H9 (cell line): ENCODE results near the gene GNA12. TPM values are rescaled to one million over a fixed set of nuclear protein-coding genes. Genes with fewer than 3 reads are reported as not detected.

Experiments used
- DNase-seq: peaks from one replicate; pipeline ENCODE4 v3.0.0-alpha.2; 2017
- H2AFZ ChIP-seq: one replicate; pipeline ENCODE4 v1.6.1; 2013; ENCODE audit warnings: mild to moderate bottlenecking, low read length, control low read depth, moderate library complexity
- H2AK5ac ChIP-seq: 2 replicates; pipeline ENCODE4 v1.6.1; 2013; ENCODE audit warnings: low read length, control low read depth, mixed read lengths; ENCODE audit not compliant: insufficient read length
- H2BK120ac ChIP-seq: one replicate; pipeline ENCODE4 v1.6.1; 2013; ENCODE audit warnings: low read depth, mild to moderate bottlenecking, low read length, control low read depth, inconsistent platforms; ENCODE audit not compliant: poor library complexity, severe bottlenecking
- H2BK12ac ChIP-seq: 2 replicates; pipeline ENCODE4 v1.6.1; 2013; ENCODE audit warnings: low read length, control low read depth, mixed read lengths, low read depth; ENCODE audit not compliant: insufficient read length
- H2BK15ac ChIP-seq: 2 replicates; pipeline ENCODE4 v1.6.1; 2013; ENCODE audit warnings: low read depth, low read length, control low read depth
- H2BK20ac ChIP-seq: one replicate; pipeline ENCODE4 v1.6.1; 2013; ENCODE audit warnings: low read depth, mild to moderate bottlenecking, low read length, control low read depth, inconsistent platforms; ENCODE audit not compliant: poor library complexity, severe bottlenecking
- H2BK5ac ChIP-seq: 2 replicates; pipeline ENCODE4 v1.6.1; 2013; ENCODE audit warnings: low read length, control low read depth, mixed read lengths; ENCODE audit not compliant: insufficient read length
- H3K14ac ChIP-seq: 2 replicates; pipeline ENCODE4 v1.6.1; 2013; ENCODE audit warnings: low read length, control low read depth; ENCODE audit not compliant: insufficient read depth
- H3K18ac ChIP-seq: 2 replicates; pipeline ENCODE4 v1.6.1; 2013; ENCODE audit warnings: low read depth, mild to moderate bottlenecking, mixed read lengths, low read length, control low read depth; ENCODE audit not compliant: insufficient read length
- H3K23ac ChIP-seq: 2 replicates; pipeline ENCODE4 v1.6.1; 2013; ENCODE audit warnings: low read length, control low read depth, mixed read lengths, low read depth; ENCODE audit not compliant: insufficient read length
- H3K23me2 ChIP-seq: 2 replicates; pipeline ENCODE4 v1.6.1; 2013; ENCODE audit warnings: low read depth, mild to moderate bottlenecking, mixed read lengths, low read length, control low read depth; ENCODE audit not compliant: insufficient read length, poor library complexity, severe bottlenecking
- H3K27ac ChIP-seq: 2 replicates; pipeline ENCODE4 v1.5.1; 2013; ENCODE audit warnings: low read length, control low read depth, mixed read lengths, low read depth; ENCODE audit not compliant: insufficient read length
- H3K27me3 ChIP-seq: 2 replicates; pipeline ENCODE4 v1.6.1; 2013; ENCODE audit warnings: low read length, control low read depth, inconsistent platforms; ENCODE audit not compliant: insufficient read depth
- H3K4ac ChIP-seq: 2 replicates; pipeline ENCODE4 v1.6.1; 2013; ENCODE audit warnings: low read depth, mild to moderate bottlenecking, control low read depth, inconsistent platforms, low read length, moderate library complexity
- H3K4me1 ChIP-seq: 2 replicates; pipeline ENCODE4 v1.6.1; 2013; ENCODE audit warnings: low read length, control low read depth, inconsistent platforms; ENCODE audit not compliant: insufficient read depth
- H3K4me2 ChIP-seq: 2 replicates; pipeline ENCODE4 v1.6.1; 2013; ENCODE audit warnings: low read length, control low read depth, mixed read lengths; ENCODE audit not compliant: insufficient read length, insufficient read depth
- H3K56ac ChIP-seq: 2 replicates; pipeline ENCODE4 v1.6.1; 2013; ENCODE audit warnings: low read depth, mild to moderate bottlenecking, mixed read lengths, low read length, control low read depth; ENCODE audit not compliant: insufficient read length
- H3K79me1 ChIP-seq: 2 replicates; pipeline ENCODE4 v1.6.1; 2013; ENCODE audit warnings: low read depth, mild to moderate bottlenecking, moderate library complexity, low read length, control low read depth, inconsistent platforms; ENCODE audit not compliant: insufficient read depth, poor library complexity, severe bottlenecking
- H3K79me2 ChIP-seq: 2 replicates; pipeline ENCODE4 v1.6.1; 2013; ENCODE audit warnings: low read length, control low read depth, inconsistent platforms; ENCODE audit not compliant: insufficient read depth
- H3K9ac ChIP-seq: 2 replicates; pipeline ENCODE4 v1.6.1; 2013; ENCODE audit warnings: low read length, control low read depth, mixed read lengths; ENCODE audit not compliant: insufficient read length; ENCODE audit errors: extremely low read depth
- H3K9me3 ChIP-seq: one replicate; pipeline ENCODE4 v1.6.1; 2013; ENCODE audit warnings: low read depth, low read length, inconsistent platforms; ENCODE audit not compliant: control insufficient read depth
- H3T11ph ChIP-seq: one replicate; pipeline ENCODE4 v1.6.1; 2013; ENCODE audit warnings: mild to moderate bottlenecking, low read length, control low read depth, inconsistent platforms
- H4K20me1 ChIP-seq: one replicate; pipeline ENCODE4 v1.6.1; 2013; ENCODE audit not compliant: control insufficient read depth, insufficient read length, insufficient read depth
- H4K5ac ChIP-seq: 2 replicates; pipeline ENCODE4 v1.6.1; 2013; ENCODE audit warnings: low read depth, mild to moderate bottlenecking, mixed read lengths, low read length, control low read depth; ENCODE audit not compliant: insufficient read length
- H4K8ac ChIP-seq: replicated peaks from 2 replicates; pipeline ENCODE4 v1.6.1; 2013; ENCODE audit warnings: low read length, control low read depth, mixed read lengths, low read depth; ENCODE audit not compliant: insufficient read length
- H4K91ac ChIP-seq: 2 replicates; pipeline ENCODE4 v1.6.1; 2013; ENCODE audit warnings: low read depth, mild to moderate bottlenecking, moderate library complexity, mixed read lengths, low read length, control low read depth; ENCODE audit not compliant: insufficient read length
- H3K27ac Mint-ChIP-seq, 3 experiments: 2 replicates in 2 of 3; 3 replicates in 1 of 3; pipeline ENCODE4 v1.8.0; 2020 to 2021; ENCODE audit warnings: mixed read lengths in 3 of 3, mild to moderate bottlenecking in 1 of 3, moderate library complexity in 1 of 3
- H3K27me3 Mint-ChIP-seq: 2 replicates; pipeline ENCODE4 v1.8.0; 2021; ENCODE audit warnings: low read depth, mild to moderate bottlenecking, moderate library complexity, mixed read lengths
- H3K36me3 Mint-ChIP-seq, 3 experiments: 2 replicates in 2 of 3; 3 replicates in 1 of 3; pipeline ENCODE4 v1.8.0; 2020 to 2021; ENCODE audit warnings: low read depth in 3 of 3, mixed read lengths in 3 of 3; ENCODE audit not compliant: insufficient read depth in 1 of 3
- H3K4me1 Mint-ChIP-seq, 2 experiments: 2 replicates each; pipeline ENCODE4 v1.8.0; 2020; ENCODE audit warnings: mixed read lengths in 2 of 2
- H3K4me3 Mint-ChIP-seq, 2 experiments: 2 replicates in 1 of 2; 3 replicates in 1 of 2; pipeline ENCODE4 v1.8.0; 2020 to 2021; ENCODE audit warnings: mild to moderate bottlenecking in 2 of 2, mixed read lengths in 2 of 2, moderate library complexity in 1 of 2
- H3K9me3 Mint-ChIP-seq, 2 experiments: 2 replicates in 1 of 2; 3 replicates in 1 of 2; pipeline ENCODE4 v1.8.0; 2020; ENCODE audit warnings: mild to moderate bottlenecking in 2 of 2, mixed read lengths in 2 of 2, moderate library complexity in 1 of 2
- CTCF ChIP-seq: fragments of 200-600 bp; sonication (generic); conservative IDR thresholded peaks from 3 replicates; pipeline ENCODE4 v1.8.0; 2021; ENCODE audit warnings: antibody characterized with exemption, mild to moderate bottlenecking
- WGBS: extraction: QIAGEN DNeasy Blood & Tissue Kit; methylation state at CpG from one replicate; pipeline ENCODE4 v1.1.7; 2013; ENCODE audit warnings: missing lambda C conversion rate, low lambda C conversion rate, mixed read lengths; ENCODE audit not compliant: insufficient read length; ENCODE audit errors: extremely low coverage; 5-methylcytosine and 5-hydroxymethylcytosine counted together
- total RNA-seq: library from RNA; stranded (reverse); gene quantifications from 2 replicates; pipeline ENCODE4 v1.2.1, GENCODE V29; 2021

The GNA12 gene
- total RNA-seq, 1 experiment from 2014 or later, result 60.2 TPM

GRCh38 chr7:2684501-2684900, 159.6 kb downstream of the GNA12 start:
- no peak overlapping the region for H3K4ac ChIP-seq
- H2BK5ac ChIP-seq, result no peak overlapping the region
- no peak overlapping the region for H2AK5ac ChIP-seq
- H3K4me1 Mint-ChIP-seq, result peaks cover 7 to 8% of the 10 kb centered on the region in 2 experiments
- peaks cover 12% of the 10 kb centered on the region; the same call in 1 of the 2 replicates for H3K27me3 ChIP-seq
- H3K9me3 Mint-ChIP-seq, result peaks cover 0 to 8% of the 10 kb centered on the region in 2 experiments; a peak in 3 of 5 replicates
- no peak overlapping the region for H4K8ac ChIP-seq
- H3K18ac ChIP-seq, result no peak overlapping the region
- H4K5ac ChIP-seq, result no peak overlapping the region
- no peak overlapping the region for H3K4me3 Mint-ChIP-seq
- no peak overlapping the region for H2BK120ac ChIP-seq
- H2BK15ac ChIP-seq, result no peak overlapping the region
- no peaks in the 10 kb centered on the region for H3K79me1 ChIP-seq
- no peak overlapping the region for H2AFZ ChIP-seq
- TF ChIP-seq CTCF, result no peak
- DNase-seq, result no peak
- no peak overlapping the region for H2BK20ac ChIP-seq
- H3T11ph ChIP-seq, result no peak overlapping the region
- no peaks in the 10 kb centered on the region for H3K4me1 ChIP-seq
- no peaks in the 10 kb centered on the region; a peak in 1 of 7 replicates for H3K36me3 Mint-ChIP-seq
- no peak overlapping the region for H3K56ac ChIP-seq
- H4K20me1 ChIP-seq, result no peaks in the 10 kb centered on the region
- H3K27me3 Mint-ChIP-seq, result peaks cover 41% of the 10 kb centered on the region
- H4K91ac ChIP-seq, result no peak overlapping the region
- H2BK12ac ChIP-seq, result no peak overlapping the region
- H3K4me2 ChIP-seq, result no peak overlapping the region
- peaks cover 11% of the 10 kb centered on the region for H3K23me2 ChIP-seq
- no peak overlapping the region for H3K27ac Mint-ChIP-seq
- H3K9me3 ChIP-seq, result no peaks in the 10 kb centered on the region
- H3K79me2 ChIP-seq, result no peaks in the 10 kb centered on the region
- no CpG with 5 or more reads among the region's 11 CpGs for WGBS
- H3K27ac ChIP-seq, result no peak overlapping the region
- no peak overlapping the region for H3K23ac ChIP-seq
- H3K14ac ChIP-seq, result no peak overlapping the region
- H3K9ac ChIP-seq, result no peak overlapping the region
